OCI-LY1 (cell line): ENCODE data around the gene PHACTR2.
"Not testable (repeated sequence)": the region's sequence is repeated elsewhere in the genome, so short reads cannot be mapped to it uniquely, and the experiment has no call there.

Experiments
- H2AFZ ChIP-seq: fragments of 200-600 bp; sonication (generic), shearing (Covaris generic); 2 replicates; pipeline ENCODE4 v1.6.0; 2014; ENCODE audit warnings: antibody characterized with exemption, mild to moderate bottlenecking, low read length
- H3F3A ChIP-seq: fragments of 200-600 bp; sonication (generic), shearing (Covaris generic); 2 replicates; pipeline ENCODE4 v1.6.0; 2014; ENCODE audit warnings: mild to moderate bottlenecking, antibody characterized with exemption, low read length, moderate library complexity; ENCODE audit not compliant: insufficient read depth
- H3K27ac ChIP-seq: fragments of 200-600 bp; sonication (generic); 2 replicates; pipeline ENCODE4 v1.5.1; 2014; ENCODE audit warnings: low read length, mixed run types, mild to moderate bottlenecking, low read depth; ENCODE audit not compliant: poor library complexity, severe bottlenecking
- H3K27me3 ChIP-seq: fragments of 200-600 bp; sonication (generic); 2 replicates; pipeline ENCODE4 v1.6.0; 2014; ENCODE audit warnings: antibody characterized with exemption, mild to moderate bottlenecking, low read length, moderate library complexity; ENCODE audit not compliant: insufficient read depth
- H3K36me3 ChIP-seq: fragments of 200-600 bp; sonication (generic); 2 replicates; pipeline ENCODE4 v1.6.1; 2014; ENCODE audit warnings: mild to moderate bottlenecking, antibody characterized with exemption, low read length, moderate library complexity, mixed read lengths; ENCODE audit not compliant: insufficient read depth
- H3K4me1 ChIP-seq: fragments of 200-600 bp; sonication (generic); 2 replicates; pipeline ENCODE4 v1.5.1; 2014; ENCODE audit warnings: mild to moderate bottlenecking, low read length, moderate library complexity; ENCODE audit not compliant: insufficient read depth, severe bottlenecking
- H3K4me2 ChIP-seq: fragments of 200-600 bp; sonication (generic), shearing (Covaris generic); 2 replicates; pipeline ENCODE4 v1.6.1; 2014; ENCODE audit warnings: low read length
- H3K4me3 ChIP-seq: fragments of 200-600 bp; sonication (generic); 2 replicates; pipeline ENCODE4 v1.5.1; 2014; ENCODE audit warnings: low read length, low read depth, mild to moderate bottlenecking, mixed read lengths; ENCODE audit not compliant: poor library complexity, severe bottlenecking
- H3K79me2 ChIP-seq: fragments of 200-600 bp; shearing (Covaris generic); 2 replicates; pipeline ENCODE4 v1.6.1; 2016; ENCODE audit warnings: mixed run types, low read length, mixed read lengths; ENCODE audit not compliant: insufficient read depth
- H3K9ac ChIP-seq: fragments of 200-600 bp; sonication (generic), shearing (Covaris generic); 2 replicates; pipeline ENCODE4 v1.6.1; 2014; ENCODE audit warnings: mild to moderate bottlenecking, low read length, mixed read lengths
- H3K9me2 ChIP-seq: fragments of 200-600 bp; sonication (generic), shearing (Covaris generic); 2 replicates; pipeline ENCODE4 v1.6.1; 2014; ENCODE audit warnings: low read depth, mild to moderate bottlenecking, low read length, mixed read lengths
- H3K9me3 ChIP-seq: fragments of 200-600 bp; shearing (Covaris generic); 2 replicates; pipeline ENCODE4 v1.6.1; 2014; ENCODE audit warnings: low read length, mixed read lengths
- H4K20me1 ChIP-seq: fragments of 200-600 bp; sonication (generic), shearing (Covaris generic); 2 replicates; pipeline ENCODE4 v1.6.0; 2016; ENCODE audit warnings: mild to moderate bottlenecking, low read length; ENCODE audit not compliant: insufficient read depth
- CTCF ChIP-seq: fragments of 200-600 bp; sonication (generic), shearing (Covaris generic); IDR thresholded peaks from 2 replicates; pipeline ENCODE4 v1.5.1; 2017; ENCODE audit warnings: mild to moderate bottlenecking, antibody characterized with exemption, low read length, moderate library complexity, mixed read lengths
- EZH2 ChIP-seq: fragments of 200-600 bp; sonication (generic), shearing (Covaris generic); IDR thresholded peaks from 2 replicates; pipeline ENCODE4 v1.8.0; 2017; ENCODE audit warnings: borderline replicate concordance, mixed run types, mild to moderate bottlenecking, antibody characterized with exemption, low read length, moderate library complexity, mixed read lengths

The PHACTR2 gene

GRCh38 chr6:143798487-143798886 is 120.7 kb downstream of the PHACTR2 start:
- H3K27ac ChIP-seq, H3K4me2 ChIP-seq, H4K20me1 ChIP-seq, H3K4me1 ChIP-seq, H3K4me3 ChIP-seq, H3F3A ChIP-seq, H3K36me3 ChIP-seq, H2AFZ ChIP-seq, H3K27me3 ChIP-seq, H3K9me3 ChIP-seq, H3K79me2 ChIP-seq, H3K9ac ChIP-seq, H3K9me2 ChIP-seq: not testable (repeated sequence)

- TF ChIP-seq EZH2, result no peak
- no peak for TF ChIP-seq CTCF
- no peaks in the 10 kb centered on the region for H3K9me3 ChIP-seq
- H3K4me1 ChIP-seq, result no peaks in the 10 kb centered on the region
Observed at GRCh38 chr6:143802833-143803565, 125.2 kb downstream of the PHACTR2 start.

GRCh38 chr6:143803769-143804568 is 126.2 kb downstream of the PHACTR2 start:
- Histone ChIP-seq H3K27ac (no peak overlapping the region), H3K9ac (no peak overlapping the region)
- TF ChIP-seq EZH2 (no peak), CTCF (no peak)

More at GRCh38 chr6:143802833-143803565, 125.2 kb downstream of the PHACTR2 start:
- Histone ChIP-seq H3K27ac (no peak overlapping the region), H3K9me2 (no peaks in the 10 kb centered on the region), H3K27me3 (no peaks in the 10 kb centered on the region), H3K4me2 (no peak overlapping the region), H3K36me3 (no peaks in the 10 kb centered on the region), H2AFZ (no peak overlapping the region), H3K79me2 (no peaks in the 10 kb centered on the region), H3K9ac (no peak overlapping the region), H3K4me3 (no peak overlapping the region), H4K20me1 (no peaks in the 10 kb centered on the region), H3F3A (no peaks in the 10 kb centered on the region)

More at GRCh38 chr6:143803769-143804568, 126.2 kb downstream of the PHACTR2 start:
- no peaks in the 10 kb centered on the region for H3F3A ChIP-seq
- H2AFZ ChIP-seq, result no peak overlapping the region
- no peaks in the 10 kb centered on the region for H3K9me3 ChIP-seq
- H3K79me2 ChIP-seq, result no peaks in the 10 kb centered on the region
- H3K4me3 ChIP-seq, result no peak overlapping the region
- H3K9me2 ChIP-seq, result no peaks in the 10 kb centered on the region
- H3K4me1 ChIP-seq, result no peaks in the 10 kb centered on the region
- H4K20me1 ChIP-seq, result no peaks in the 10 kb centered on the region
- no peak overlapping the region for H3K4me2 ChIP-seq
- H3K36me3 ChIP-seq, result no peaks in the 10 kb centered on the region
- H3K27me3 ChIP-seq, result no peaks in the 10 kb centered on the region
